Measurements from ENCODE around the gene NCAPG2.
A peak's percentile ranks its signal among the peaks of the same experiment; 100 is the strongest.
"Not testable (repeated sequence)": the region's sequence is repeated elsewhere in the genome, so short reads cannot be mapped to it uniquely, and the experiment has no call there.

NCAPG2 gene

DNA sequence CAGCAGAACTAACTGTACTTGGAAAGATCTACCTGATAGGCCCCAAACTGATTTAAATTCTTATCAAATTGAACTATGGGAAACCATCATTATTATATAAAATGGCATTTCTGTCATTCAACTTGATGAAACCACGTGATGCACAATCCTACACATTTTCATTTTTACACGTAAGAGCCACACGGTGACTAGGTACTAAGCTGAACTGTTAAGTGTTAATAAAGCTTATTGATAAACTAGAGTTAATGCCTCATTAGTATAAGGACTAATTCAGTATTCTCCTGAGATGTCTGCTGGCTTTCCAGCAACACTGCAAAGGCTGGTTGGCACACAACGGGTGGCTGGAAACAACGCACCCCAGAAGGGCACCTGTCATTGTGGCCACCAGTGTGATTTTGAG, 4.6 kb downstream of the NCAPG2 start:
- H3K4me3 ChIP-seq (ENCODE audit: low read depth in 1 of 2, low read length in 2 of 2), result no peak overlapping the region; a peak in 1 of 4 replicates
- peaks cover 53% of the 10 kb centered on the region for H4K20me1 ChIP-seq (ENCODE audit: insufficient read depth, low read length)
- peaks cover 96% of the 10 kb centered on the region for H3K79me2 ChIP-seq (ENCODE audit: insufficient read depth, low read length)
- H3K4me1 ChIP-seq (ENCODE audit: insufficient read depth, low read length), result peaks cover 42% of the 10 kb centered on the region
- no peaks in the 10 kb centered on the region for H3K27me3 ChIP-seq (ENCODE audit: insufficient read depth, low read length, poor library complexity)
- DNase-seq (no peak), ATAC-seq (ENCODE audit: insufficient read depth, low read depth) (no peak)
- peaks cover 84% of the 10 kb centered on the region for H3K36me3 ChIP-seq (ENCODE audit: insufficient read depth, low read length)
- TF ChIP-seq, protein P1, sequence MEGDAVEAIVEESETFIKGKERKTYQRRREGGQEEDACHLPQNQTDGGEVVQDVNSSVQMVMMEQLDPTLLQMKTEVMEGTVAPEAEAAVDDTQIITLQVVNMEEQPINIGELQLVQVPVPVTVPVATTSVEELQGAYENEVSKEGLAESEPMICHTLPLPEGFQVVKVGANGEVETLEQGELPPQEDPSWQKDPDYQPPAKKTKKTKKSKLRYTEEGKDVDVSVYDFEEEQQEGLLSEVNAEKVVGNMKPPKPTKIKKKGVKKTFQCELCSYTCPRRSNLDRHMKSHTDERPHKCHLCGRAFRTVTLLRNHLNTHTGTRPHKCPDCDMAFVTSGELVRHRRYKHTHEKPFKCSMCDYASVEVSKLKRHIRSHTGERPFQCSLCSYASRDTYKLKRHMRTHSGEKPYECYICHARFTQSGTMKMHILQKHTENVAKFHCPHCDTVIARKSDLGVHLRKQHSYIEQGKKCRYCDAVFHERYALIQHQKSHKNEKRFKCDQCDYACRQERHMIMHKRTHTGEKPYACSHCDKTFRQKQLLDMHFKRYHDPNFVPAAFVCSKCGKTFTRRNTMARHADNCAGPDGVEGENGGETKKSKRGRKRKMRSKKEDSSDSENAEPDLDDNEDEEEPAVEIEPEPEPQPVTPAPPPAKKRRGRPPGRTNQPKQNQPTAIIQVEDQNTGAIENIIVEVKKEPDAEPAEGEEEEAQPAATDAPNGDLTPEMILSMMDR (IDR thresholded peaks at IDR 0.05; ENCODE audit: borderline replicate concordance, extremely low read depth, low read length, poor library complexity, severe bottlenecking), result no peak
- no peak for TF ChIP-seq EZH2 (IDR thresholded peaks at IDR 0.05; ENCODE audit: borderline replicate concordance, low read depth, low read length, severe bottlenecking)
- H3K9me3 ChIP-seq (ENCODE audit: insufficient read depth, low read length, severe bottlenecking), result no peaks in the 10 kb centered on the region
- H3K4me2 ChIP-seq (ENCODE audit: insufficient read depth, low read length), result peak overlapping the region; percentile 23; the same call in 1 of the 2 replicates
- H3K27ac ChIP-seq (ENCODE audit: low read length), result no peak overlapping the region
- no peak overlapping the region for H3K9ac ChIP-seq (ENCODE audit: low read depth, low read length)
- H2AFZ ChIP-seq (ENCODE audit: low read depth, low read length), result no peak overlapping the region

DNA sequence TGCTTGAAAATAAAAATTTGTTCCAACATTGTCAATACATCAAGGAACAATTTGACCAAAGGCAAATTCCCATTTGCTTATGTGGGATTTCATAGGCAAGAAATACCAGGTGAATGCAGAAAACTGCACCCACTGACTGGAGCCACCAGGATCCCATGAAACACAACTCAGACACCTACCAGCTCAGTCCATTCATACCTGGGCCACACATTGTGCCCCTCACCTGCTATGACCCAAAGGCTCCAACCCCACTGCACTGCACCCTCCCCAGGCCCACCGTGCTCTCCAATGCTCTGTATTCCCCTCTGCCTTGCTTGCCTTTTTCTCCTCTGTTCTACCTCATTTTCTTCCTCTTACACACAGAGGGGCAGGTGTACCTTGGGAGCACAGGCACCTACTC, 5.3 kb downstream of the NCAPG2 start:
- H3K79me2 ChIP-seq (ENCODE audit: insufficient read depth, low read length), result peaks cover 100% of the 10 kb centered on the region
- H3K9me3 ChIP-seq (ENCODE audit: insufficient read depth, low read length, severe bottlenecking), result no peaks in the 10 kb centered on the region
- ATAC-seq (ENCODE audit: insufficient read depth, low read depth), result no peak
- H3K4me1 ChIP-seq (ENCODE audit: insufficient read depth, low read length), result peaks cover 42% of the 10 kb centered on the region
- peak overlapping the region; percentile 7; the same call in 1 of the 2 replicates for H3K4me2 ChIP-seq (ENCODE audit: insufficient read depth, low read length)
- H3K9ac ChIP-seq (ENCODE audit: low read depth, low read length), result no peak overlapping the region
- H4K20me1 ChIP-seq (ENCODE audit: insufficient read depth, low read length), result peaks cover 60% of the 10 kb centered on the region
- H3K4me3 ChIP-seq (ENCODE audit: low read depth in 1 of 2, low read length in 2 of 2), result no peak overlapping the region
- no peak for DNase-seq
- peaks cover 89% of the 10 kb centered on the region for H3K36me3 ChIP-seq (ENCODE audit: insufficient read depth, low read length)
- no peak overlapping the region for H2AFZ ChIP-seq (ENCODE audit: low read depth, low read length)
- no peaks in the 10 kb centered on the region for H3K27me3 ChIP-seq (ENCODE audit: insufficient read depth, low read length, poor library complexity)
- H3K27ac ChIP-seq (ENCODE audit: low read length), result no peak overlapping the region
- TF ChIP-seq, protein P1 (IDR thresholded peaks at IDR 0.05; ENCODE audit: borderline replicate concordance, extremely low read depth, low read length, poor library complexity, severe bottlenecking), result no peak
- TF ChIP-seq EZH2 (IDR thresholded peaks at IDR 0.05; ENCODE audit: borderline replicate concordance, low read depth, low read length, severe bottlenecking), result no peak

DNA sequence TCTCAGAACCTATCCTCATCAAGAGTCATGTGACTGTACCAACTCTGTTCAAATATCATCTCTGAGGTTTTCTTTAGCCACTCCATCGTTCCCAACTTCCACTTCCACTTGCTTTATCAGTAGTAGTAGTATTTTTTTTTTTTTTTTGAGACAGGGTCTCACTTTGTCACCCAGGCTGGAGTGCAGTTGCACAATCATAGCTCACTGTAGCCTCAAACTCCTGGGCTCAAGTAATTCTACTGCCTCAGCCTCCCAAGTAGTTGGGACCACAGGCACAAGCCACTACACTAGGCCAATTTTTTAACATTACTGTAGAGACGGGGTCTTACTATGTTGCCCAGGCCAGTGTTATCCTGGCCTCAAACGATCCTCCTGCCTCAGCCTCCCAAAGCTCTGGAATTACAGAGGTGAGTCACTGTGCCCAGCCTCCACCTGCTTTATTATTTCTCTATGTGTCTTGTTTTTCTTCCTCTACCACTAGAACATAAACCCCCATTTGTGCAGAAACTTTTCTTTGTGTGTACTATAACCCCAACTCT, 5.9 kb downstream of the NCAPG2 start:
- Histone ChIP-seq H3K4me1 (ENCODE audit: insufficient read depth, low read length) (peaks cover 38% of the 10 kb centered on the region), H3K79me2 (ENCODE audit: insufficient read depth, low read length) (peaks cover 100% of the 10 kb centered on the region), H2AFZ (ENCODE audit: low read depth, low read length) (no peak overlapping the region), H3K4me2 (ENCODE audit: insufficient read depth, low read length) (peak overlapping the region; percentile 9; the same call in 1 of the 2 replicates), H3K27ac (ENCODE audit: low read length) (no peak overlapping the region), H3K9ac (ENCODE audit: low read depth, low read length) (no peak overlapping the region), H3K36me3 (ENCODE audit: insufficient read depth, low read length) (peaks cover 90% of the 10 kb centered on the region), H3K9me3 (ENCODE audit: insufficient read depth, low read length, severe bottlenecking) (no peaks in the 10 kb centered on the region), H3K27me3 (ENCODE audit: insufficient read depth, low read length, poor library complexity) (no peaks in the 10 kb centered on the region), H3K4me3 (ENCODE audit: low read depth in 1 of 2, low read length in 2 of 2) (no peak overlapping the region), H4K20me1 (ENCODE audit: insufficient read depth, low read length) (peaks cover 64% of the 10 kb centered on the region)
- DNase-seq (no peak), ATAC-seq (ENCODE audit: insufficient read depth, low read depth) (no peak)
- TF ChIP-seq EZH2 (IDR thresholded peaks at IDR 0.05; ENCODE audit: borderline replicate concordance, low read depth, low read length, severe bottlenecking), result no peak
- TF ChIP-seq, protein P1 (IDR thresholded peaks at IDR 0.05; ENCODE audit: borderline replicate concordance, extremely low read depth, low read length, poor library complexity, severe bottlenecking), result no peak

DNA sequence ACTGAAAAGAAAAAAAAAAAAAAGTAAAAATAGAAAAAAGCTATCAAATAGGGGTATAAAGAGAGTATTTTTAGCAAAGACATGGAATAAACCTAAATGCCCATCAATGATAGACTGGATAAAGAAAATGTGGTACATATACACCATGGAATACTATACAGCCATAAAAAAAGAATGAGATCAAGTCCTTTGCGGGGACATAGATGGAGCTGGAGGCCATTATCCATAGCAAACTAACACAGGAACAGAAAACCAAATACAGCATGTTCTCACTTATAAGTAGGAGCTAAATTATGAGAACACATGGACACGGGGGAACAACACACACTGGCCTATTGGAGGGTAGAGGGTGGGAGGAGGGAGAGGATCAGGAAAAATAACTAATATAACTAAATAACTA, 7.0 kb downstream of the NCAPG2 start:
- Histone ChIP-seq H3K4me1 (ENCODE audit: insufficient read depth, low read length) (peaks cover 27% of the 10 kb centered on the region), H4K20me1 (ENCODE audit: insufficient read depth, low read length) (peaks cover 60% of the 10 kb centered on the region), H3K79me2 (ENCODE audit: insufficient read depth, low read length) (peaks cover 99% of the 10 kb centered on the region), H3K36me3 (ENCODE audit: insufficient read depth, low read length) (peaks cover 91% of the 10 kb centered on the region)
- not testable (repeated sequence) for H2AFZ ChIP-seq (ENCODE audit: low read depth, low read length); H3K27me3 ChIP-seq (ENCODE audit: insufficient read depth, low read length, poor library complexity); ATAC-seq (ENCODE audit: insufficient read depth, low read depth); H3K4me3 ChIP-seq (ENCODE audit: low read depth in 1 of 2, low read length in 2 of 2); H3K9me3 ChIP-seq (ENCODE audit: insufficient read depth, low read length, severe bottlenecking); DNase-seq; H3K27ac ChIP-seq (ENCODE audit: low read length); H3K9ac ChIP-seq (ENCODE audit: low read depth, low read length); H3K4me2 ChIP-seq (ENCODE audit: insufficient read depth, low read length)
